HG03342 (cell line): Measurements from ENCODE around the gene MOB1A.

Experiments used
- ATAC-seq: cut with Tn5 transposase; IDR thresholded peaks from one replicate; pipeline ENCODE4 v1.9.1; 2021; ENCODE audit warnings: mild to moderate bottlenecking, moderate library complexity; ENCODE audit not compliant: unreplicated experiment

Gene MOB1A

DNA sequence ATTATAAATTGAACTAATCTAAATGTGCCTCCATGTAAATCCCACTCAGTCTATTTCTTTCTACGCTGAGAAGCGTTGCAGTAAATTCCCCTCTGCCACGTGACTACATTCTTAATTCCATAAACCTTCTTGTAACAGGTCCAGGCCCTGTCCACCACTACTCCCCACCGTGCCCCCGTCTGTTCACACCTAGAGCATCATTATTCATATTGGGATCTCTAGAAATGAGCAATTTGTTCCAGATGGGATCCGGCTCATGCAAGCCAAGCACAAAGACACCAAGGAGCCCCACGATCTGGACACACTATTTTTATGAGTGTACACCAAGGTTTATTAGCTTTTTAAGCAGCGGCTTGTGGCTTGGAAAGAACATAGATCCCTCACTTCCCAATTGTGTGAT lies 69.1 kb downstream of the MOB1A start:
- no peak for ATAC-seq

DNA sequence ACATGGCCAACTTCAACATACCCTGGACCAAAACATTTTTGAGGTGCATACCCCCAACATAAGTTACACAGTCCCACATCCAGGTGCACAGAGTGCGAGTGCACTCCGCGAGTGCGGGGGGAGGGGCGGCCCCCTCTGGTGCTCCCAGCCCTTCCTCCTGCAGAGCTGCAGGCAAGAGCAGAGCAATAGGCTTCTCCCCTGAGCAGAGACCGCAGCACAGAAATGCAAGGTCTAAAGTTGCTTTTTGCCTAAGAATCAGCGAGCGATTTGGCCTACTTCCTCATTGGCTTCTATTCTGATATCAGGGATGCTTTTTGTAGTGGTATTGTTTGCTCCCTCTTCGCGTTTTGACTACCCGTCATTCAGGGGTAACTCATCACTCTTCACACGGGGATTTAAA lies 71.6 kb downstream of the MOB1A start:
- no peak for ATAC-seq

DNA sequence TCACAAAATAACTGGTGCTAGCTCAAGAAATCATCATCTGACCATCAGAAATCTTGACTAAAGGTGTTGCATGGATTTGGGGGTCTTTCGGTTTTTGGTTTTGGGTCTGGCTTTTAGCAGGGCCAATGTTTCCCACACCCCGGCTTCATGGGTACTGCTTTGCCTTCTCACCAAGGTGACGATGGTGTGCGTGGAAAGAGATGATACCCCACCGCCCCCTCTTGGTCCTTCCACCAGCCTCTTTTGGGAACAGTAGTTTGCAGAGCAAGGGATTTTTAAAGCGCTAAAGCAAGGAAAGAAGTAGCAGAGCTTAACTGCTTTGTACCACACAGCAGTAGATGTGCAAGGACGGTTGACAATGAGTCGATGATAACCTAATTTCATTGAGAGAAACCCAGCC lies 73.3 kb downstream of the MOB1A start:
- ATAC-seq, result no peak

DNA sequence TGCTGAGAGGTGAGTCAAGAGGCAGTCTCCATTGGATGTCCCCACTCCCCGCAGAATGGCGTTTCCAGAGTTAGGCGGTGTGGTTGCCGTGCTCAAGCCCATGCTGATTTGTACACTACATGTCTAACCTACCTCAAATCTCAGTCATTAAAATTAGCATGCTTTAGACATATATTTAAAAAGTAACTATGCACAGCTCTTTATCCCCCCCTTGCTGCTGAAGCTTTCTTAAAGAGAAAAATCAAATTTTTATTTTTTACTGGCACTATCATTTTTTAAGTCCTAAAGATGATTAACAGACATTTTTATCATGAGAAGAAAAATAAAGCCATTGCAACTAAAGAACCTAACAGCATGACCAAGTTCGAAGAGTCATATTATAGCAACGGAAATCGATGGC lies 73.8 kb downstream of the MOB1A start:
- no peak for ATAC-seq

DNA sequence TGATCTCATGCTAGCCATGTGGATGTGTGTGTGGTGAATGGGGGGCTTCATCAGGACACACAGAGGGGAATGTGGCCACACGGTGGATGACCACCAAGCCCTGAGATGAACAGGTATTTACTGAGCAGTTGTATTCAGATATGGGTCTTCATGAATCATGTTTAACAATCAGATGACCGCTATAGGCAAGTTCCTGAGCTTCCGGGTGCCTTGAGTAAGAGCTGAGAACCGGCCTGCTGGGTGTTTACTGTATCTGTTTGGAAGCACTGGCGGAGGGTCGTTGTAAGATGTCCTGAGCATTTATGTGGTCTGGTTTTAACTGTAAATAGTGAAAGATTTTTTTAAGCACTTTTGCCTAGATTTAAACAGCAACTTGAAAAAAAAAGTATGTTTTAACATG lies 74.9 kb downstream of the MOB1A start:
- no peak for ATAC-seq
